BJ (cell line): ENCODE data around the gene GTF3A. TPM values are rescaled to one million over a fixed set of nuclear protein-coding genes. Genes with fewer than 3 reads are reported as not detected.

ENCODE experiments used
- CTCF ChIA-PET: fragments of 350-600 bp; formaldehyde crosslinking; extraction: SDS; loops from one replicate; lab custom pipeline; 2021; ENCODE audit warnings: antibody characterized with exemption, inconsistent platforms; lab: Yijun Ruan, JAX
- POLR2A ChIA-PET: fragments of 300-600 bp; sonication (Branson Sonifier 250); formaldehyde crosslinking; extraction: SDS; loops from one replicate; lab custom pipeline; 2021; ENCODE audit warnings: antibody characterized with exemption; lab: Charles Lee
- DNase-seq: peaks from one replicate; pipeline ENCODE4 v3.0.0-alpha.2; 2011; ENCODE audit warnings: low read depth
- H3K27me3 ChIP-seq: 2 replicates; pipeline ENCODE4 v1.6.0; 2011; ENCODE audit warnings: low read length; ENCODE audit not compliant: control insufficient read depth, insufficient read depth
- H3K36me3 ChIP-seq: 2 replicates; pipeline ENCODE4 v1.5.1; 2011; ENCODE audit warnings: low read length; ENCODE audit not compliant: control insufficient read depth, insufficient read depth
- H3K4me3 ChIP-seq: 2 replicates; pipeline ENCODE4 v1.5.1; 2011; ENCODE audit warnings: low read depth, mild to moderate bottlenecking, control low read depth, low read length
- CTCF ChIP-seq: IDR thresholded peaks from 2 replicates; pipeline ENCODE4 v1.5.1; 2011; ENCODE audit warnings: low read depth, mild to moderate bottlenecking, control low read depth, inconsistent platforms, low read length, moderate library complexity; ENCODE audit not compliant: insufficient read depth
- polyA plus RNA-seq: library from polyadenylated mRNA; depleted of rRNA; stranded (reverse); fragments of >200 nt; gene quantifications from 2 replicates; pipeline ENCODE4 v1.2.3, GENCODE V29; 2011

Gene GTF3A
- polyA plus RNA-seq, 1 experiment, result 42.7 TPM

- ChIA-PET POLR2A (no interaction called here), CTCF (interaction anchor here (0.6 kb wide), 1 partner anchor 354 kb away, joined by 3 read pairs; no protein-coding TSS in a partner anchor)
- TF ChIP-seq CTCF, result no peak
- peaks cover 2% of the 10 kb centered on the region for H3K27me3 ChIP-seq
- H3K36me3 ChIP-seq, result no peaks in the 10 kb centered on the region
- DNase-seq, result no peak
- no peak overlapping the region for H3K4me3 ChIP-seq
Measured at GRCh38 chr13:27472941-27473340, 48.5 kb downstream of the GTF3A start.

DNA sequence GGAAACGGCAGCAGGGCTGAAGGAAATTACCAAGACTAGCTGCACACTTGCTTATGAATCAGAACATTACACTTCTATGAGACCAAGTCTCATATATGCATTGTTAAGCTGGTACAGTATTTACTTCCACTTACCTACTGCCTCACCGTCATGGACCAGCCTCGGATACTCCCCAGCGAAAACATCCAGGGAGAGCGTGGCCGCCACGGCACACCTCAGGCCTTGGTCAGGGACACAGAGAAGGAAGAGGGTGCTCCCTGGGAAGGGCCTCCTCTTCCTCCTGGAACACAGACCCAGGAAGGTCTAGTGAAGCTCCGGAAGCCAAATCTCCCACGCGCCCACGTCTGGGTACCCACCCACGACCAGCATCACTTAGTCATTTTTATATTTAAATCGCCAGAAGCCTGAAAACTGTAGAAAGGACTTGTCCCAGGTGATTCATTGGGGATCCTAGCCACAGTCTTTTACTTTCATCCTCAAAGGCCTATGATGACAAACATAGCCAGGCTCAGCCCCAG is 50.4 kb downstream of the GTF3A start:
- DNase-seq, result no peak
- no peaks in the 10 kb centered on the region for H3K36me3 ChIP-seq
- TF ChIP-seq CTCF, result no peak
- peaks cover 8% of the 10 kb centered on the region for H3K27me3 ChIP-seq
- ChIA-PET CTCF (no interaction called here), POLR2A (no interaction called here)
- H3K4me3 ChIP-seq, result no peak overlapping the region

GRCh38 chr13:27476943-27477703 is 52.7 kb downstream of the GTF3A start:
- Histone ChIP-seq H3K4me3 (no peak overlapping the region), H3K27me3 (peaks cover 6% of the 10 kb centered on the region), H3K36me3 (no peaks in the 10 kb centered on the region)
- TF ChIP-seq CTCF, result no peak
- POLR2A ChIA-PET, result no interaction called here
- DNase-seq, result no peak
- CTCF ChIA-PET, result interaction anchor here (1.3 to 4.3 kb wide), 4 partner anchors 12 to 353 kb away, joined by 3 to 20 read pairs (median 4); no protein-coding TSS in a partner anchor

GRCh38 chr13:27481766-27482165 is 57.3 kb downstream of the GTF3A start:
- ChIA-PET CTCF (no interaction called here), POLR2A (no interaction called here)
- no peak for DNase-seq
- TF ChIP-seq CTCF, result peak; percentile 67
- Histone ChIP-seq H3K4me3 (no peak overlapping the region), H3K36me3 (no peaks in the 10 kb centered on the region), H3K27me3 (peaks cover 6% of the 10 kb centered on the region)

- no peak for DNase-seq
- Histone ChIP-seq H3K36me3 (no peaks in the 10 kb centered on the region), H3K27me3 (peaks cover 6% of the 10 kb centered on the region), H3K4me3 (no peak overlapping the region)
- no peak for TF ChIP-seq CTCF
- POLR2A ChIA-PET, result no interaction called here
- CTCF ChIA-PET, result interaction anchor here (2.1 kb wide), 1 partner anchor 343 kb away, joined by 6 read pairs; no protein-coding TSS in a partner anchor
Measured at GRCh38 chr13:27482983-27483382, 58.6 kb downstream of the GTF3A start.
